Measurements from ENCODE around the gene IL22RA2.
"Not testable (repeated sequence)": the region's sequence is repeated elsewhere in the genome, so short reads cannot be mapped to it uniquely, and the experiment has no call there.

Gene IL22RA2

GRCh38 chr6:137173501-137173900 lies at the start of gene IL22RA2:
TSS of gene IL22RA2 (minus strand) at chr6:137173644. CDS start at chr6:137161749, 11,895 bp downstream.
- no peak for DNase-seq

- DNase-seq = no peak
Measured at GRCh38 chr6:137222381-137222780, 48.9 kb upstream of the IL22RA2 start.

- no peak for DNase-seq
Measured at GRCh38 chr6:137219664-137220252, 46.3 kb upstream of the IL22RA2 start.

GRCh38 chr6:137218917-137219663 lies 45.6 kb upstream of the IL22RA2 start, which contains the start of gene IFNGR1:
TSS of gene IFNGR1 (minus strand) at chr6:137219385. CDS start at chr6:137219327, 58 bp downstream.
- peak; percentile 87 for DNase-seq

- peak; percentile 38 for DNase-seq
Measured at GRCh38 chr6:137218473-137218916, 45.1 kb upstream of the IL22RA2 start.

- peak; percentile 56 for DNase-seq
Measured at GRCh38 chr6:137217801-137218472, 44.5 kb upstream of the IL22RA2 start.

GRCh38 chr6:137216875-137217553 lies 43.6 kb upstream of the IL22RA2 start:
- peak; percentile 50 for DNase-seq

- no peak for DNase-seq
Measured at GRCh38 chr6:137216106-137216505, 42.7 kb upstream of the IL22RA2 start.

- not testable (repeated sequence) for DNase-seq
Measured at GRCh38 chr6:137215630-137216029, 42.2 kb upstream of the IL22RA2 start.

- no peak for DNase-seq
Measured at GRCh38 chr6:137214931-137215330, 41.5 kb upstream of the IL22RA2 start.

GRCh38 chr6:137213813-137214212 lies 40.4 kb upstream of the IL22RA2 start:
- no peak for DNase-seq

- DNase-seq = no peak
Measured at GRCh38 chr6:137213331-137213740, 39.9 kb upstream of the IL22RA2 start.

GRCh38 chr6:137211910-137212309 lies 38.5 kb upstream of the IL22RA2 start:
- DNase-seq = no peak

- no peak for DNase-seq
Measured at GRCh38 chr6:137210903-137211302, 37.5 kb upstream of the IL22RA2 start.

- no peak for DNase-seq
Measured at GRCh38 chr6:137208279-137208678, 34.8 kb upstream of the IL22RA2 start.

GRCh38 chr6:137207457-137207856 lies 34.0 kb upstream of the IL22RA2 start:
- not testable (repeated sequence) for DNase-seq

GRCh38 chr6:137206577-137206976 lies 33.1 kb upstream of the IL22RA2 start:
- DNase-seq = no peak

GRCh38 chr6:137203256-137203655 lies 29.8 kb upstream of the IL22RA2 start:
- DNase-seq = no peak

GRCh38 chr6:137202078-137202477 lies 28.6 kb upstream of the IL22RA2 start:
- no peak for DNase-seq

GRCh38 chr6:137201006-137201405 lies 27.6 kb upstream of the IL22RA2 start:
- DNase-seq = no peak

GRCh38 chr6:137200288-137200687 lies 26.8 kb upstream of the IL22RA2 start:
- no peak for DNase-seq

GRCh38 chr6:137197684-137198645 lies 24.5 kb upstream of the IL22RA2 start:
- DNase-seq = no peak
